Vagina (tissue), 2 donors: ENCODE results near the gene TAF1B.

Experiments used
- CTCF ChIP-seq, 3 experiments: fragments of 450-650 bp in 2 of 3; fragments of 200-600 bp in 1 of 3; sonication (generic) in 1 of 3; IDR thresholded peaks; one replicate each; pipeline ENCODE4 v1.5.1; 2017 to 2019; ENCODE audit warnings: antibody characterized with exemption in 3 of 3, mild to moderate bottlenecking in 2 of 3, moderate library complexity in 2 of 3
- POLR2A ChIP-seq, 2 donors: fragments of 450-650 bp; IDR thresholded peaks; one replicate each; pipeline ENCODE4 v1.6.1; 2017; ENCODE audit warnings: antibody characterized with exemption in 2 of 2, mild to moderate bottlenecking in 2 of 2, moderate library complexity in 2 of 2
- POLR2AphosphoS5 ChIP-seq, 2 donors: sonication (generic); formaldehyde crosslinking; IDR thresholded peaks; one replicate each; pipeline ENCODE4 v1.9.0; 2017; ENCODE audit warnings: antibody characterized with exemption in 2 of 2, mild to moderate bottlenecking in 2 of 2, low read depth in 1 of 2; ENCODE audit not compliant: insufficient read depth in 1 of 2

- TF ChIP-seq POLR2A (IDR thresholded peaks at IDR 0.05) (no peak), CTCF (IDR thresholded peaks at IDR 0.05) (no peak), POLR2AphosphoS5 (IDR thresholded peaks at IDR 0.05; ENCODE audit: insufficient read depth in 1 of 2, low read depth in 1 of 2) (no peak)
These were observed 130.4 kb downstream of the TAF1B start for GRCh38 chr2:9973690-9974089.
